ENCODE data around the gene RCN2. TPM values are rescaled to one million over a fixed set of nuclear protein-coding genes. Genes with fewer than 3 reads are reported as not detected.
A peak's percentile ranks its signal among the peaks of the same experiment; 100 is the strongest.

The RCN2 gene
- total RNA-seq, 4 donors from 2014 or later: 12.7 to 34.3 (median 18.5) TPM

DNA sequence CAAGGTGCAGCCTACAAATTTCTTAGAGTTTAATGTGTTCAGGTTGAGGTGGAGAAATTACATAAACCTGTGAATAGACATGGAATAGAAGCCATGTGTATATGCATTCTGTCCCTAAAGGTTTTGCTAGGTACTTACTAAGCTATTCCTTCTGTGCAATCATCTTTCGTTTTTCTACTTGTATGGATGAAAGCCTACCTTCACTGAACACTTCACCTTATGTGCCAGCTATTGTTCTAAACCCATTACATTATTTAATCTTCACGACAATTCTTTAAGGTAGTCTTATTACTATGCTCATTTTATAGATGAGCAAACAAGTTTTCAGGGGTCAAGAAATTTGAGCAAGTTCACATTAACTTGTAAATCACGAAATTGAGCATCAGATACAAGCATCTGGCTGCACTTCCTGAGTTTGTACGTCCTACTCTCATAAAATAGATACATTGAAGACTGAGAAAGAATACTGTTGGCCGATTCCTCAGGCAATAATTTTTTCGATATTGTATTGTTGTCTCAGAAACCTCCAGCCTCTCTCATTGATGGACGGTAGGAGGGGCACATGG, 635 bp upstream of the RCN2 start:
- in situ Hi-C loops (cut with MboI; ENCODE audit: low pct_ligation_motif_present in 1 of 4, low pct_unique_long_range_greater_than_20kb in 1 of 4, low sequenced_read_pairs in 3 of 4) (no loop called here), intact Hi-C loops (cut with DNase I; ENCODE audit: low total_unique reads) (no loop called here)
- Histone ChIP-seq H3K36me3 (peaks cover 0 to 16% (median 0%) of the 10 kb centered on the region in 4 donors), H3K27me3 (no peaks in the 10 kb centered on the region), H3K4me1 (peaks cover 8 to 26% (median 15%) of the 10 kb centered on the region in 4 donors), H3K27ac (peak overlapping the region; percentile 85 to 93 (median 92)), H3K9me3 (no peaks in the 10 kb centered on the region), H3K4me3 (peak overlapping the region; percentile 39 to 95 (median 86))
- TF ChIP-seq POLR2AphosphoS5 (IDR thresholded peaks at IDR 0.05) (no peak), POLR2A (IDR thresholded peaks at IDR 0.05) (no peak), EP300 (IDR thresholded peaks at IDR 0.05; ENCODE audit: low read depth) (no peak)
- TF ChIP-seq, protein P1, sequence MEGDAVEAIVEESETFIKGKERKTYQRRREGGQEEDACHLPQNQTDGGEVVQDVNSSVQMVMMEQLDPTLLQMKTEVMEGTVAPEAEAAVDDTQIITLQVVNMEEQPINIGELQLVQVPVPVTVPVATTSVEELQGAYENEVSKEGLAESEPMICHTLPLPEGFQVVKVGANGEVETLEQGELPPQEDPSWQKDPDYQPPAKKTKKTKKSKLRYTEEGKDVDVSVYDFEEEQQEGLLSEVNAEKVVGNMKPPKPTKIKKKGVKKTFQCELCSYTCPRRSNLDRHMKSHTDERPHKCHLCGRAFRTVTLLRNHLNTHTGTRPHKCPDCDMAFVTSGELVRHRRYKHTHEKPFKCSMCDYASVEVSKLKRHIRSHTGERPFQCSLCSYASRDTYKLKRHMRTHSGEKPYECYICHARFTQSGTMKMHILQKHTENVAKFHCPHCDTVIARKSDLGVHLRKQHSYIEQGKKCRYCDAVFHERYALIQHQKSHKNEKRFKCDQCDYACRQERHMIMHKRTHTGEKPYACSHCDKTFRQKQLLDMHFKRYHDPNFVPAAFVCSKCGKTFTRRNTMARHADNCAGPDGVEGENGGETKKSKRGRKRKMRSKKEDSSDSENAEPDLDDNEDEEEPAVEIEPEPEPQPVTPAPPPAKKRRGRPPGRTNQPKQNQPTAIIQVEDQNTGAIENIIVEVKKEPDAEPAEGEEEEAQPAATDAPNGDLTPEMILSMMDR (IDR thresholded peaks at IDR 0.05): no peak
- 0 to 11% methylated on average over 6 to 7 of the region's 7 CpGs for WGBS, 2 donors (ENCODE audit: low coverage in 1 of 2)
- DNase-seq: no peak

- 15 to 31% methylated on average over 6 to 14 of the region's 14 CpGs for WGBS, 2 donors (ENCODE audit: low coverage in 1 of 2)
- peaks cover 8 to 26% (median 15%) of the 10 kb centered on the region in 4 donors for H3K4me1 ChIP-seq
- H3K36me3 ChIP-seq: peaks cover 0 to 28% (median 5%) of the 10 kb centered on the region in 4 donors
- H3K9me3 ChIP-seq: no peaks in the 10 kb centered on the region
- peak overlapping the region; percentile 85 to 93 (median 92) for H3K27ac ChIP-seq
- no peak for DNase-seq
- TF ChIP-seq, protein P1 (IDR thresholded peaks at IDR 0.05): no peak
- no peak for TF ChIP-seq POLR2A (IDR thresholded peaks at IDR 0.05)
- no peak for TF ChIP-seq EP300 (IDR thresholded peaks at IDR 0.05; ENCODE audit: low read depth)
- no peak for TF ChIP-seq POLR2AphosphoS5 (IDR thresholded peaks at IDR 0.05)
- H3K27me3 ChIP-seq: no peaks in the 10 kb centered on the region
- peak overlapping the region; percentile 75 to 95 (median 86) for H3K4me3 ChIP-seq
- in situ Hi-C loops (cut with MboI; ENCODE audit: low pct_ligation_motif_present in 1 of 4, low pct_unique_long_range_greater_than_20kb in 1 of 4, low sequenced_read_pairs in 3 of 4) (no loop called here), intact Hi-C loops (cut with DNase I; ENCODE audit: low total_unique reads) (no loop called here)
Measured at GRCh38 chr15:76932135-76932966, 802 bp downstream of the RCN2 start.

DNA sequence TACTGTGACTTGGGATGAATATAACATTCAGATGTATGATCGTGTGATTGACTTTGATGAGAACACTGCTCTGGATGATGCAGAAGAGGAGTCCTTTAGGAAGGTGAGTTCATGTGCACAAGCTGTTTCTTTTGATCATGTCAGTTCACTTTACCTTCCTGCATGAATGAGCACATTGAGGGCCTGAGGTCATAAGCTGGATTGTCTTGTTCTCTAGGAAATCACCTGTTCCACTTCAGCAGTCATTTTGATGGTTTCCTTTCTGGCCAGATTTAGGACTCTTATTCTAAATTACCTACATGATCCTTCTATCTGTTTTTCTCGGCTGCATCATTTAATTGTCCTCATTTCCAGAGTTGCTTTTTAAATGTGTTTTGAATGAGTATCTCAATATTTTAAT, 4.1 kb downstream of the RCN2 start:
- TF ChIP-seq, protein P1 (IDR thresholded peaks at IDR 0.05): no peak
- TF ChIP-seq EP300 (IDR thresholded peaks at IDR 0.05; ENCODE audit: low read depth) (no peak), POLR2A (IDR thresholded peaks at IDR 0.05) (no peak), POLR2AphosphoS5 (IDR thresholded peaks at IDR 0.05) (no peak)
- intact Hi-C loops (cut with DNase I; ENCODE audit: low total_unique reads) (no loop called here), in situ Hi-C loops (cut with MboI; ENCODE audit: low pct_ligation_motif_present in 1 of 4, low pct_unique_long_range_greater_than_20kb in 1 of 4, low sequenced_read_pairs in 3 of 4) (no loop called here)
- Histone ChIP-seq H3K4me3 (no peak overlapping the region), H3K4me1 (peaks cover 8 to 24% (median 13%) of the 10 kb centered on the region in 4 donors), H3K27me3 (no peaks in the 10 kb centered on the region), H3K9me3 (no peaks in the 10 kb centered on the region), H3K27ac (no peak overlapping the region), H3K36me3 (peaks cover 0 to 30% (median 5%) of the 10 kb centered on the region in 4 donors)
- DNase-seq: no peak
- WGBS, 2 donors (ENCODE audit: low coverage in 1 of 2): 87 to 92% methylated on average over 2 of the region's 2 CpGs

DNA sequence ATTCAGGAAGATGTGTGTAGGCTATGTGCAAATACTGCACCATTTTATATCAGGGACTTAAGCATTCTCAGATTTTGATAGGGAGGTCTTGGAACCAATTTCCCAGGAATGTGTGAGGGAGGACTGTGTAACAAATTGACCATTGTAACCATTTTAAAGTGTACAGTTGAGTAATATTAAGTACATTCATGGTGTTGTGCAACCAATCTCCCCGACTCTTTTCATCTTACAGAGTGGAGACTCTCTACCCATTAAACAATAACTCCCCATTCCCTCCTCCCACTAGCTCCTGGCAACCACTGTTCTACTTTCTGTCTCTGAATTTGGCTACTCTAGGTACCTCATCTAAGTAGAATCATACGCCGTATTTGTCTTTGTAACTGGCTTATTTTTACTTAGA, 5.1 kb downstream of the RCN2 start:
- peaks cover 0 to 30% (median 5%) of the 10 kb centered on the region in 4 donors for H3K36me3 ChIP-seq
- in situ Hi-C loops (cut with MboI; ENCODE audit: low pct_ligation_motif_present in 1 of 4, low pct_unique_long_range_greater_than_20kb in 1 of 4, low sequenced_read_pairs in 3 of 4): no loop called here

More for the DNA sequence above, 5.1 kb downstream of the RCN2 start:
- intact Hi-C loops (cut with DNase I; ENCODE audit: low total_unique reads): no loop called here
- Histone ChIP-seq H3K4me1 (peaks cover 5 to 18% (median 8%) of the 10 kb centered on the region in 4 donors), H3K27me3 (no peaks in the 10 kb centered on the region), H3K4me3 (no peak overlapping the region), H3K9me3 (no peaks in the 10 kb centered on the region), H3K27ac (no peak overlapping the region)
- WGBS, 2 donors (ENCODE audit: low coverage in 1 of 2): 89 to 90% methylated on average over 2 to 3 of the region's 3 CpGs
- TF ChIP-seq EP300 (IDR thresholded peaks at IDR 0.05; ENCODE audit: low read depth): no peak
- no peak for TF ChIP-seq POLR2A (IDR thresholded peaks at IDR 0.05)
- TF ChIP-seq POLR2AphosphoS5 (IDR thresholded peaks at IDR 0.05): no peak
- TF ChIP-seq, protein P1 (IDR thresholded peaks at IDR 0.05): no peak
- no peak for DNase-seq

Measured in transverse colon (tissue), 4 donors.